WTC11 (cell line): Measurements from ENCODE around the gene MPDZ.

Source experiments
- CTCF ChIP-seq: fragments of 200-600 bp; IDR thresholded peaks from 2 replicates; pipeline ENCODE4 v1.8.0; 2022; ENCODE audit warnings: antibody characterized with exemption
- FOXP1 ChIP-seq: sonication (generic); formaldehyde crosslinking; IDR thresholded peaks from 2 replicates; pipeline ENCODE4 v1.8.0; 2022; ENCODE audit warnings: missing genetic modification reagents, mild to moderate bottlenecking, moderate library complexity, borderline replicate concordance
- RELA ChIP-seq: sonication (generic); formaldehyde crosslinking; IDR thresholded peaks from 2 replicates; pipeline ENCODE4 v1.8.1; 2022; ENCODE audit warnings: missing genetic modification reagents, mild to moderate bottlenecking, borderline replicate concordance
- ZBTB21 ChIP-seq: sonication (generic); formaldehyde crosslinking; IDR thresholded peaks from 2 replicates; pipeline ENCODE4 v1.8.1; 2023; ENCODE audit warnings: mild to moderate bottlenecking, missing genetic modification reagents, borderline replicate concordance

GRCh38 chr9:13083963-13084528, 195.4 kb downstream of the MPDZ start:
- TF ChIP-seq CTCF (no peak), FOXP1 (CRISPR knock-in tag) (no peak), RELA (CRISPR knock-in tag) (no peak), ZBTB21 (CRISPR knock-in tag) (no peak)
